DND-41 (cell line): ENCODE data around the gene DCAF15.

Experiments used
- ATAC-seq: fragments of 200-7000 bp; cut with Tn5 transposase; 3 replicates; pipeline ENCODE4 v1.9.1; 2021; ENCODE audit warnings: low read depth; ENCODE audit not compliant: insufficient read depth
- DNase-seq: peaks from one replicate; pipeline ENCODE4 v3.0.0-alpha.2; 2020
- H2AFZ ChIP-seq: 2 replicates; pipeline ENCODE4 v1.6.0; 2012; ENCODE audit warnings: low read depth, low read length
- H3K27ac ChIP-seq: 2 replicates; pipeline ENCODE4 v1.5.1; 2012; ENCODE audit warnings: low read length, inconsistent platforms
- H3K27me3 ChIP-seq: fragments of 200-600 bp; sonication (generic); 2 replicates; pipeline ENCODE4 v1.6.0; 2012; ENCODE audit warnings: low read length, mild to moderate bottlenecking, inconsistent platforms; ENCODE audit not compliant: insufficient read depth, poor library complexity
- H3K36me3 ChIP-seq: 2 replicates; pipeline ENCODE4 v1.5.1; 2012; ENCODE audit warnings: low read length, inconsistent platforms; ENCODE audit not compliant: insufficient read depth
- H3K4me1 ChIP-seq: 2 replicates; pipeline ENCODE4 v1.5.1; 2012; ENCODE audit warnings: mild to moderate bottlenecking, low read length; ENCODE audit not compliant: insufficient read depth
- H3K4me2 ChIP-seq: 2 replicates; pipeline ENCODE4 v1.6.0; 2012; ENCODE audit warnings: mild to moderate bottlenecking, moderate library complexity, low read length, inconsistent platforms; ENCODE audit not compliant: insufficient read depth
- H3K4me3 ChIP-seq, 2 experiments: fragments of 200-600 bp in 1 of 2; shearing (Covaris generic) in 1 of 2; 2 replicates each; pipeline ENCODE4 v1.5.1; 2012 to 2016; ENCODE audit warnings: inconsistent platforms in 2 of 2, low read length in 2 of 2, mild to moderate bottlenecking in 2 of 2, low read depth in 1 of 2, moderate library complexity in 1 of 2
- H3K79me2 ChIP-seq: 2 replicates; pipeline ENCODE4 v1.6.0; 2012; ENCODE audit warnings: low read length, inconsistent platforms; ENCODE audit not compliant: insufficient read depth
- H3K9ac ChIP-seq: 2 replicates; pipeline ENCODE4 v1.6.0; 2012; ENCODE audit warnings: low read depth, mild to moderate bottlenecking, inconsistent platforms, low read length, moderate library complexity
- H3K9me3 ChIP-seq: 2 replicates; pipeline ENCODE4 v1.5.1; 2012; ENCODE audit warnings: low read length, moderate library complexity, mild to moderate bottlenecking, inconsistent platforms; ENCODE audit not compliant: insufficient read depth, severe bottlenecking
- H4K20me1 ChIP-seq: 2 replicates; pipeline ENCODE4 v1.6.0; 2012; ENCODE audit warnings: low read length; ENCODE audit not compliant: insufficient read depth
- CTCF ChIP-seq: IDR thresholded peaks from 2 replicates; pipeline ENCODE4 v1.5.1; 2012; ENCODE audit warnings: borderline replicate concordance, low read length, moderate library complexity, mild to moderate bottlenecking; ENCODE audit not compliant: poor library complexity, severe bottlenecking; ENCODE audit errors: extremely low read depth
- EZH2 ChIP-seq: IDR thresholded peaks from 3 replicates; pipeline ENCODE4 v1.6.1; 2012; ENCODE audit warnings: borderline replicate concordance, low read depth, mild to moderate bottlenecking, moderate library complexity, low read length, inconsistent platforms; ENCODE audit not compliant: severe bottlenecking

The DCAF15 gene

GRCh38 chr19:13978351-13979243, 26.3 kb downstream of the DCAF15 start:
- Histone ChIP-seq H3K27ac (no peak overlapping the region), H3K9ac (no peak overlapping the region), H3K36me3 (peaks cover 53% of the 10 kb centered on the region), H2AFZ (no peak overlapping the region), H3K9me3 (no peaks in the 10 kb centered on the region), H3K4me3 (no peak overlapping the region), H3K4me1 (no peaks in the 10 kb centered on the region), H3K4me2 (no peak overlapping the region), H4K20me1 (no peaks in the 10 kb centered on the region), H3K27me3 (no peaks in the 10 kb centered on the region), H3K79me2 (no peaks in the 10 kb centered on the region)
- ATAC-seq: no peak
- no peak for DNase-seq
- TF ChIP-seq EZH2 (no peak), CTCF (no peak)

- no peaks in the 10 kb centered on the region for H3K79me2 ChIP-seq
- no peaks in the 10 kb centered on the region for H3K27me3 ChIP-seq
- no peaks in the 10 kb centered on the region for H4K20me1 ChIP-seq
- no peaks in the 10 kb centered on the region for H3K4me1 ChIP-seq
- H3K4me2 ChIP-seq: no peak overlapping the region
- H3K36me3 ChIP-seq: peaks cover 48% of the 10 kb centered on the region
- no peak overlapping the region for H3K9ac ChIP-seq
- H3K4me3 ChIP-seq: no peak overlapping the region
- TF ChIP-seq EZH2: no peak
- no peak for TF ChIP-seq CTCF
- no peak overlapping the region for H3K27ac ChIP-seq
- ATAC-seq: no peak
- no peak overlapping the region for H2AFZ ChIP-seq
- no peaks in the 10 kb centered on the region for H3K9me3 ChIP-seq
- no peak for DNase-seq
Observed at GRCh38 chr19:13979244-13979615, 26.9 kb downstream of the DCAF15 start.

- H3K4me2 ChIP-seq: no peak overlapping the region
- peaks cover 48% of the 10 kb centered on the region for H3K36me3 ChIP-seq
- H2AFZ ChIP-seq: no peak overlapping the region
- no peaks in the 10 kb centered on the region for H3K79me2 ChIP-seq
- no peak for DNase-seq
- H3K27me3 ChIP-seq: no peaks in the 10 kb centered on the region
- H3K4me3 ChIP-seq: no peak overlapping the region
- no peak overlapping the region for H3K27ac ChIP-seq
- no peak overlapping the region for H3K9ac ChIP-seq
- H3K9me3 ChIP-seq: no peaks in the 10 kb centered on the region
- no peak for ATAC-seq
- no peaks in the 10 kb centered on the region for H3K4me1 ChIP-seq
- H4K20me1 ChIP-seq: no peaks in the 10 kb centered on the region
- TF ChIP-seq CTCF (no peak), EZH2 (no peak)
Observed at GRCh38 chr19:13979686-13980085, 27.4 kb downstream of the DCAF15 start.
